ENCODE results near the gene DYDC1. TPM values are rescaled to one million over a fixed set of nuclear protein-coding genes. Genes with fewer than 3 reads are reported as not detected.

DYDC1 gene
- total RNA-seq, 4 donors from 2014 or later: not detected

DNA sequence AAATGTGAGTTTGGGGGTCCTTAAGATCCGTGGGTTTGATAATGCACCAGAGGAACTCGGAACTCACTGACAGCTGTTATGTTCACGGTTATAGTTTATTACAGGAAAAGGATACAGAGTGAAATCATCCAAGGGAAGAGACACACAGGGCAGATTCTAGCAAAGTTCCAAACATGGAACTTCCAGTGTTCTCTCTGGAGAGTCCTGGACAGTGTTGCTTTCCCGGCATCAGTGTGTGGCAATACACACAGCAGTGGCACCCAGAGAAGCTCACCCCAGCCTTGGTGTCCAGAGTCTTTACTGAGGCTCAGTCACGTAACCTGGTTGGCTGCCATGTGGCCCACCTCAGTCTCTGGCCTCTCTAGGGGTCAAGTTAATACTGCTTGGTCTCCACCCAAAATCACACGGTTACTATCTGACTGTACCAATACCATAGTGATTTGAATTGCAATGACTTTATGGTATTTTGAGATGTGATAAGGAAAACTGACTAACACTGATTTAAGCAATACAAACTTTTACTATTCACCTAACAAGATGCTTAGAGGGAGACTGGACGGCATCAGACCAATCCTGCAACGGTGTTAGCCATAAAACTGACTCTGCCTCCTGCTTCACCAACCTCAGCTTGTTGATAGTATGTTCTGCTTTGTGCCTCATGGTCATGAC, 43.7 kb upstream of the DYDC1 start:
- intact Hi-C loops (cut with DNase I): no loop called here
- no peak for DNase-seq
- no peak overlapping the region for H3K4me3 ChIP-seq

DNA sequence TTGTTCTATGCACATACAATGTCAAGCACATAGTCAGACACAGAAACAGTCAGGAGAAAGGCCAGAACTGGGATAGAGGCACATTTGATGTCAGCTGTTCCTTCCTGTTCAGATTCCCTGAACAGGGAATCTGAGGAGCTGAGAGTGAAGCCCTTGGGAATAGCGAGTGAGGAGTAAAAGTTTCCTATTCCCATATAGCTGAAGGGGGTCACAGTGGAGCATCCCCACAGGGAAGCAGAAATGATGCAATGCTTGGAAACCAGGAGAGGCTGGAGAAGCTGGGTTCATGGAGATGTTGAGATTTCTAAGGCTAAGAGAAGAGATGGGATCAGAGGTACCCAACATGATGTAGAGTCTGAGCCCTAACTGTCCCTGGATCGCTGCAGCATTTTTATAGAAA, 40.5 kb upstream of the DYDC1 start:
- 86 to 88% methylated on average over 2 of the region's 2 CpGs for whole genome bisulfite sequencing, 2 donors
- Histone ChIP-seq H3K4me1 (peaks cover 0 to 49% (median 14%) of the 10 kb centered on the region in 3 donors), H3K4me3 (no peak overlapping the region), H3K27ac (no peak overlapping the region), H3K27me3 (no peaks in the 10 kb centered on the region), H3K9me3 (no peaks in the 10 kb centered on the region), H3K36me3 (no peaks in the 10 kb centered on the region)
- intact Hi-C loops (cut with DNase I): no loop called here
- no peak for DNase-seq
- TF ChIP-seq, protein P1, sequence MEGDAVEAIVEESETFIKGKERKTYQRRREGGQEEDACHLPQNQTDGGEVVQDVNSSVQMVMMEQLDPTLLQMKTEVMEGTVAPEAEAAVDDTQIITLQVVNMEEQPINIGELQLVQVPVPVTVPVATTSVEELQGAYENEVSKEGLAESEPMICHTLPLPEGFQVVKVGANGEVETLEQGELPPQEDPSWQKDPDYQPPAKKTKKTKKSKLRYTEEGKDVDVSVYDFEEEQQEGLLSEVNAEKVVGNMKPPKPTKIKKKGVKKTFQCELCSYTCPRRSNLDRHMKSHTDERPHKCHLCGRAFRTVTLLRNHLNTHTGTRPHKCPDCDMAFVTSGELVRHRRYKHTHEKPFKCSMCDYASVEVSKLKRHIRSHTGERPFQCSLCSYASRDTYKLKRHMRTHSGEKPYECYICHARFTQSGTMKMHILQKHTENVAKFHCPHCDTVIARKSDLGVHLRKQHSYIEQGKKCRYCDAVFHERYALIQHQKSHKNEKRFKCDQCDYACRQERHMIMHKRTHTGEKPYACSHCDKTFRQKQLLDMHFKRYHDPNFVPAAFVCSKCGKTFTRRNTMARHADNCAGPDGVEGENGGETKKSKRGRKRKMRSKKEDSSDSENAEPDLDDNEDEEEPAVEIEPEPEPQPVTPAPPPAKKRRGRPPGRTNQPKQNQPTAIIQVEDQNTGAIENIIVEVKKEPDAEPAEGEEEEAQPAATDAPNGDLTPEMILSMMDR (IDR thresholded peaks at IDR 0.05): no peak
- TF ChIP-seq POLR2A (IDR thresholded peaks at IDR 0.05): no peak

More for the DNA sequence above, 43.7 kb upstream of the DYDC1 start:
- Histone ChIP-seq H3K27ac (no peak overlapping the region), H3K27me3 (no peaks in the 10 kb centered on the region), H3K36me3 (no peaks in the 10 kb centered on the region), H3K9me3 (no peaks in the 10 kb centered on the region), H3K4me1 (peaks cover 0 to 26% (median 3%) of the 10 kb centered on the region in 3 donors)
- no peak for TF ChIP-seq POLR2A (IDR thresholded peaks at IDR 0.05)
- TF ChIP-seq, protein P1 (IDR thresholded peaks at IDR 0.05): no peak
- WGBS, 2 donors: 66 to 67% methylated on average over 8 of the region's 8 CpGs

DNA sequence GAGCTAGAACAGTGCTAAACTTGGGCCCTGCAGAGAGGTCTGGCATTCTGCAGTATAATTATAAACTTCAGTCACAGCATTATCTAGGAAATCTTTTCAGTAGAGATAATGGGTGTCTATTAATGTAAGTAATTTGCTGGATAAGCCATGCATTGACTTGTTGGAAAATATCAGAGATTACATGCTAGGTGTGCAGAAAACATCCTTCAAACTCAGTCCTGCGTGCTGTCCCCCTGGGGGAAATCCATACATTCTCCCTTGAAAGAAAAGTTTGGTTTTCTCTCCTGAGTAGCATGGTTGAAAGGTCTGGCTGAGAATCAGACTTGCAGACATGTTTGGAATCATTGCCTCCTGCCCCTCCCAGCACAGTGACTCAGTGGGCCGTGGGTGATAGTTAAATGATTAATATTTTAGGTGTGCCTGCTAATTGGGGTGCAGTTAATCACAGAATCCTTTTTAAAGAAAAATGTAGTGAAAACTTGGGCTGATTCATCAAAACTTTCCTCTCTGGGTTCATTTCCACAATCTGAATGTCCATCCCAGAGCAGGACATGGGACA, 37.9 kb upstream of the DYDC1 start:
- peak overlapping the region in 2 of 4 donors; percentile 44 to 70 for H3K27ac ChIP-seq
- H3K36me3 ChIP-seq: no peaks in the 10 kb centered on the region
- intact Hi-C loops (cut with DNase I): no loop called here
- H3K4me1 ChIP-seq: peaks cover 0 to 31% (median 12%) of the 10 kb centered on the region in 3 donors
- no peak for DNase-seq
- 44 to 73% methylated on average over 1 to 2 of the region's 2 CpGs for WGBS, 2 donors
- H3K9me3 ChIP-seq: no peaks in the 10 kb centered on the region
- TF ChIP-seq, protein P1 (IDR thresholded peaks at IDR 0.05): no peak
- TF ChIP-seq POLR2A (IDR thresholded peaks at IDR 0.05): no peak
- no peaks in the 10 kb centered on the region for H3K27me3 ChIP-seq
- H3K4me3 ChIP-seq: no peak overlapping the region

DNA sequence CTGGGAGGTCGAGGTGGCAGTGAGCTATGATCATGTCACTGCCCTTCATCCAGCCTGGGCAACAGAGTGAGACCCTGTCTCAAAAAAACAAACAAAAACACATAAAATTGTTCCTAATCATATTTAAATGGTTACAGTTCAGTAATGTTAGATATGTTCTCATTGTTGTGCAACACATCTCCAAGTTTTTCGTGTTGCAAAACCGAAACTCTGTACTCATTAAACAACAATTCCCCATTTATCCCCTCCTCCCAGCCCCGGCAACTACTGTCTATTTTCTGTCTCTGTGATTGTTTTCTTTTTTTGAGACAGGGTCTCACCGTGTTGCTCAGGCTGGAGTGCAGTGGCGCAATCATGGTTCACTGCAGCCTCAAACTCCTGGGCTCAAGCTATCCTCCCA, 35.7 kb upstream of the DYDC1 start:
- Histone ChIP-seq H3K4me1 (peaks cover 5 to 41% (median 18%) of the 10 kb centered on the region in 3 donors), H3K27me3 (no peaks in the 10 kb centered on the region), H3K36me3 (no peaks in the 10 kb centered on the region), H3K27ac (no peak overlapping the region), H3K4me3 (no peak overlapping the region), H3K9me3 (no peaks in the 10 kb centered on the region)
- 56 to 67% methylated on average over 6 of the region's 6 CpGs for WGBS, 2 donors
- TF ChIP-seq POLR2A (IDR thresholded peaks at IDR 0.05): no peak
- TF ChIP-seq, protein P1 (IDR thresholded peaks at IDR 0.05): no peak
- DNase-seq: no peak
- intact Hi-C loops (cut with DNase I): no loop called here

DNA sequence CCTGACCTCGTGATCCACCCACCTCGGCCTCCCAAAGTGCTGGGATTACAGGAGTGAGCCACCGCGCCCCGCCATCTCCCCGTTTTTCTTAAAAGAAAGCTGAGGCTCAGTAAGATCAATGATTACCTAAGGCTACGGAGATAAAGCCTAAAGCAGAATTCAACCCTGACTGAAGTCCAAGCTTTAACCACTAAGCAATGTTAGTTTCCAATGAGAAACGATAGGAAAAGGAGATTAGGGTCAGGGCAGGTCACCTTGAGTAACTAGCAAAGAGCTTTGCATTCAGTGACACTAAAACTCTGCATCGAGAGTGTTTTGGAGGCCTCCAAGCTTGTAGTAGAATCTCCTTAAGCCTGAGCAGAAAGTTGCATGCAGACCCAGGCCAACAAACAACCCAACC, 34.2 kb upstream of the DYDC1 start:
- Histone ChIP-seq H3K9me3 (no peaks in the 10 kb centered on the region), H3K4me1 (peaks cover 5 to 41% (median 18%) of the 10 kb centered on the region in 3 donors), H3K36me3 (no peaks in the 10 kb centered on the region), H3K4me3 (no peak overlapping the region), H3K27me3 (no peaks in the 10 kb centered on the region), H3K27ac (no peak overlapping the region)
- TF ChIP-seq POLR2A (IDR thresholded peaks at IDR 0.05): no peak
- TF ChIP-seq, protein P1 (IDR thresholded peaks at IDR 0.05): no peak
- intact Hi-C loops (cut with DNase I): no loop called here
- DNase-seq: no peak
- WGBS, 2 donors: 76 to 86% methylated on average over 4 to 9 of the region's 9 CpGs
